Trophoblast cell (in vitro differentiated cells and primary cell): Measurements from ENCODE around the gene WNT6.

Source experiments
- DNase-seq, 2 donors: peaks; one replicate each; pipeline ENCODE4 v3.0.0-alpha.2; 2016
- H2AFZ ChIP-seq: 2 replicates; pipeline ENCODE4 v1.6.1; 2013; ENCODE audit warnings: low read length, moderate library complexity, mild to moderate bottlenecking; ENCODE audit not compliant: insufficient read depth, poor library complexity
- H2AK5ac ChIP-seq: 2 replicates; pipeline ENCODE4 v1.6.1; 2013; ENCODE audit warnings: mild to moderate bottlenecking, low read length
- H2BK120ac ChIP-seq: 2 replicates; pipeline ENCODE4 v1.6.1; 2013; ENCODE audit warnings: low read length, mild to moderate bottlenecking, moderate library complexity; ENCODE audit not compliant: insufficient read depth, poor library complexity
- H2BK12ac ChIP-seq: 2 replicates; pipeline ENCODE4 v1.6.1; 2013; ENCODE audit warnings: mild to moderate bottlenecking, low read length, moderate library complexity
- H2BK5ac ChIP-seq: 2 replicates; pipeline ENCODE4 v1.6.1; 2013; ENCODE audit warnings: low read length, low read depth, moderate library complexity, mild to moderate bottlenecking; ENCODE audit not compliant: poor library complexity
- H3K14ac ChIP-seq: 2 replicates; pipeline ENCODE4 v1.6.1; 2013; ENCODE audit warnings: mild to moderate bottlenecking, low read length
- H3K18ac ChIP-seq: 2 replicates; pipeline ENCODE4 v1.6.1; 2013; ENCODE audit warnings: mild to moderate bottlenecking, low read length
- H3K23ac ChIP-seq: 2 replicates; pipeline ENCODE4 v1.6.1; 2013; ENCODE audit warnings: low read length
- H3K27ac ChIP-seq: 2 replicates; pipeline ENCODE4 v1.5.1; 2013; ENCODE audit warnings: low read depth, mild to moderate bottlenecking, inconsistent platforms, low read length, moderate library complexity
- H3K27me3 ChIP-seq: 2 replicates; pipeline ENCODE4 v1.6.1; 2013; ENCODE audit warnings: inconsistent platforms, mild to moderate bottlenecking, low read length, moderate library complexity; ENCODE audit not compliant: insufficient read depth
- H3K36me3 ChIP-seq, 2 experiments: 1 replicate in 1 of 2; 2 replicates in 1 of 2; pipeline ENCODE4 v1.6.1; 2013; ENCODE audit warnings: low read length in 2 of 2, mild to moderate bottlenecking in 2 of 2, moderate library complexity in 1 of 2; ENCODE audit not compliant: insufficient read depth in 2 of 2, control insufficient read depth in 1 of 2
- H3K4ac ChIP-seq: 2 replicates; pipeline ENCODE4 v1.6.1; 2013; ENCODE audit warnings: low read depth, mild to moderate bottlenecking, low read length, moderate library complexity
- H3K4me1 ChIP-seq, 2 experiments: 1 replicate in 1 of 2; 2 replicates in 1 of 2; pipeline ENCODE4 v1.6.1; 2013; ENCODE audit warnings: low read length in 2 of 2, mild to moderate bottlenecking in 2 of 2, moderate library complexity in 1 of 2; ENCODE audit not compliant: insufficient read depth in 2 of 2, control insufficient read depth in 1 of 2
- H3K4me2 ChIP-seq: 2 replicates; pipeline ENCODE4 v1.6.1; 2013; ENCODE audit warnings: inconsistent platforms, mild to moderate bottlenecking, low read length, moderate library complexity
- H3K4me3 ChIP-seq: 2 replicates; pipeline ENCODE4 v1.5.1; 2013; ENCODE audit warnings: mild to moderate bottlenecking, low read depth, low read length, inconsistent platforms
- H3K79me1 ChIP-seq: one replicate; pipeline ENCODE4 v1.6.1; 2013; ENCODE audit warnings: low read length
- H3K79me2 ChIP-seq: 2 replicates; pipeline ENCODE4 v1.6.1; 2013; ENCODE audit warnings: low read length, mild to moderate bottlenecking; ENCODE audit not compliant: control insufficient read depth, insufficient read depth, poor library complexity
- H3K9ac ChIP-seq: 2 replicates; pipeline ENCODE4 v1.6.1; 2013; ENCODE audit warnings: mild to moderate bottlenecking, low read length
- H3K9me3 ChIP-seq: 2 replicates; pipeline ENCODE4 v1.6.1; 2013; ENCODE audit warnings: low read depth, mild to moderate bottlenecking, control low read depth, inconsistent platforms, low read length; ENCODE audit not compliant: insufficient read depth
- H4K12ac ChIP-seq: 2 replicates; pipeline ENCODE4 v1.6.1; 2013; ENCODE audit warnings: low read depth, mild to moderate bottlenecking, low read length, moderate library complexity
- H4K8ac ChIP-seq: 2 replicates; pipeline ENCODE4 v1.6.1; 2013; ENCODE audit warnings: low read depth, mild to moderate bottlenecking, low read length, moderate library complexity
- H4K91ac ChIP-seq: one replicate; pipeline ENCODE4 v1.6.1; 2013; ENCODE audit warnings: low read depth, mild to moderate bottlenecking, low read length, moderate library complexity
- WGBS: extraction: QIAGEN DNeasy Blood & Tissue Kit; methylation state at CpG from one replicate; pipeline ENCODE4 v1.1.7; 2013; ENCODE audit warnings: missing lambda C conversion rate; ENCODE audit not compliant: insufficient read length, insufficient coverage; ENCODE audit errors: extremely low coverage; 5-methylcytosine and 5-hydroxymethylcytosine counted together

WNT6 gene

DNA sequence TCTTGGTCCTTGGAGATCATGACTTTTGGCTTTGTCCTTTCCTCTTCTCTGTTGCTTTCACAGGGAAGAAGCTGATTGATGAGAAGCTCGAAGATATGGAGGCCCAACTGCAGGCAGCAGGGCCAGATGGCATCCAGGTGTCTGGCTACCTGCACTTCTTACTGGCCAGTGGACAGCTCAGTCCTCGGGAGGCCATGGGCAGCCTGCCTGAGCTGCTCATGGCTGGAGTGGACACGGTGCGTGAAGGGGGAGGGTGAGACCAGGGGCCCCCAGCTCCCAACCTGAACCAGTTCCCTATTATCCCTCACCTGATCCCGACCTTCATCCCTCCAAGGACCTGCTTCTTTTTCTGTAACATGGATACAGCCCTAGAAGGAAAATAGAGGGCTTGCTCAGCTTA, 46.7 kb upstream of the WNT6 start:
- DNase-seq: no peak
- Histone ChIP-seq H3K18ac (no peak overlapping the region), H2AFZ (no peak overlapping the region), H2BK12ac (no peak overlapping the region), H3K4me2 (no peak overlapping the region), H3K9me3 (no peaks in the 10 kb centered on the region), H3K79me1 (no peaks in the 10 kb centered on the region), H3K79me2 (no peaks in the 10 kb centered on the region), H3K27ac (no peak overlapping the region), H3K4me1 (no peaks in the 10 kb centered on the region), H4K91ac (no peak overlapping the region), H4K12ac (no peak overlapping the region), H2BK5ac (no peak overlapping the region), H3K4me3 (no peak overlapping the region), H3K9ac (no peak overlapping the region), H3K27me3 (no peaks in the 10 kb centered on the region), H3K14ac (no peak overlapping the region), H3K36me3 (no peaks in the 10 kb centered on the region), H3K4ac (no peak overlapping the region), H2BK120ac (no peak overlapping the region), H3K23ac (no peak overlapping the region), H4K8ac (no peak overlapping the region), H2AK5ac (no peak overlapping the region)
- no CpG with 5 or more reads among the region's 5 CpGs for WGBS

DNA sequence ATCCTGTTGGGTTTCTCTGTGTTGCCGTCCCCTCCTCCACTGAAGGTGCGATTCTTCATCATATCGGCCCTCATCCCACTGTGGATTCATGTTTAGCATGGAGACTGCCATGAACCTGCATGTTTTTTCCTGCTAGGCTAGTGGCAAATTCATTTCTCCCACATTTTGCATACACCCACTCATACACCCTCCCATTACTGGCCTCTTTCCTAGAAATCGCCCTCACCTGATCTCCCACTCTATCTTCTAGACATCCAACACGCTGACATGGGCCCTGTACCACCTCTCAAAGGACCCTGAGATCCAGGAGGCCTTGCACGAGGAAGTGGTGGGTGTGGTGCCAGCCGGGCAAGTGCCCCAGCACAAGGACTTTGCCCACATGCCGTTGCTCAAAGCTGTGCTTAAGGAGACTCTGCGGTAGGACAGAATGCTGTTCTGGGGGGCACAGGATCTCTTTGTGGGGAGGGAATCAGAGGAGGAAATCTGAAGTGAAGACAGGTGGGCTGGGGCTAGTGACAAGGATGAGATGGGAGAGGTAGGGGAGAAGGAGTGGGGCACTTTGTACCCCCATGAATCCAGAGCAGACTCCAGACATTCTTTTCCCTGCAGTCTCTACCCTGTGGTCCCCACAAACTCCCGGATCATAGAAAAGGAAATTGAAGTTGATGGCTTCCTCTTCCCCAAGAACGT, 45.7 kb upstream of the WNT6 start:
- H3K14ac ChIP-seq: no peak overlapping the region
- H2BK120ac ChIP-seq: no peak overlapping the region
- no CpG with 5 or more reads among the region's 11 CpGs for WGBS

DNA sequence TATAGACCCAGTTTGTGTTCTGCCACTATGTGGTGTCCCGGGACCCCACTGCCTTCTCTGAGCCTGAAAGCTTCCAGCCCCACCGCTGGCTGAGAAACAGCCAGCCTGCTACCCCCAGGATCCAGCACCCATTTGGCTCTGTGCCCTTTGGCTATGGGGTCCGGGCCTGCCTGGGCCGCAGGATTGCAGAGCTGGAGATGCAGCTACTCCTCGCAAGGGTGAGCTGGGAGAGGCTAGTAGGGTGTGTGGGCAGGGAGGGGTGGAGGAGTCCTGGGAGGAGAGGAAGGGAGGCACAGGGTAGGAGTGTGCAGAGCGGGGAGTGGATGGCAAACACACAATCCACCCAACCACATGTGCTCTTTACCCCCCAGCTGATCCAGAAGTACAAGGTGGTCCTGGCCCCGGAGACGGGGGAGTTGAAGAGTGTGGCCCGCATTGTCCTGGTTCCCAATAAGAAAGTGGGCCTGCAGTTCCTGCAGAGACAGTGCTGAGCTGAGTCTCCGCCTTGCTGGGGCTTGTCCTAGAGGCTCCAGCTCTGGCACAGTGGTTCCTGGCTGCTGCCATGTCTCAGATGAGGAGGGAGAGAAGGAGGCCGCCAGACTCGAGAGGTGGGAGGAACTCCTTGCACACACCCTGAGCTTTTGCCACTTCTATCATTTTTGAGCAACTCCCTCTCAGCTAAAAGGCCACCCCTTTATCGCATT, 44.9 kb upstream of the WNT6 start:
- Histone ChIP-seq H4K91ac (no peak overlapping the region), H3K36me3 (no peaks in the 10 kb centered on the region), H3K27me3 (no peaks in the 10 kb centered on the region), H2BK120ac (no peak overlapping the region), H2AFZ (no peak overlapping the region), H3K14ac (no peak overlapping the region), H2BK12ac (no peak overlapping the region), H3K18ac (no peak overlapping the region), H3K79me1 (no peaks in the 10 kb centered on the region), H3K9ac (no peak overlapping the region), H3K4me3 (no peak overlapping the region), H2AK5ac (no peak overlapping the region), H3K4me1 (no peaks in the 10 kb centered on the region), H3K4me2 (no peak overlapping the region), H3K79me2 (no peaks in the 10 kb centered on the region), H4K12ac (no peak overlapping the region), H4K8ac (no peak overlapping the region), H3K9me3 (no peaks in the 10 kb centered on the region), H2BK5ac (no peak overlapping the region), H3K27ac (no peak overlapping the region), H3K4ac (no peak overlapping the region), H3K23ac (no peak overlapping the region)
- no peak for DNase-seq
- WGBS: no CpG with 5 or more reads among the region's 13 CpGs

More for the DNA sequence above, 45.7 kb upstream of the WNT6 start:
- Histone ChIP-seq H3K27ac (no peak overlapping the region), H4K91ac (no peak overlapping the region), H3K23ac (no peak overlapping the region), H3K9me3 (no peaks in the 10 kb centered on the region), H2BK12ac (no peak overlapping the region), H4K12ac (no peak overlapping the region), H3K27me3 (no peaks in the 10 kb centered on the region), H2AK5ac (no peak overlapping the region), H4K8ac (no peak overlapping the region), H2AFZ (no peak overlapping the region), H2BK5ac (no peak overlapping the region), H3K4me1 (no peaks in the 10 kb centered on the region), H3K9ac (no peak overlapping the region), H3K79me1 (no peaks in the 10 kb centered on the region), H3K4ac (no peak overlapping the region), H3K36me3 (no peaks in the 10 kb centered on the region), H3K79me2 (no peaks in the 10 kb centered on the region), H3K18ac (no peak overlapping the region), H3K4me2 (no peak overlapping the region), H3K4me3 (no peak overlapping the region)
- no peak for DNase-seq

DNA sequence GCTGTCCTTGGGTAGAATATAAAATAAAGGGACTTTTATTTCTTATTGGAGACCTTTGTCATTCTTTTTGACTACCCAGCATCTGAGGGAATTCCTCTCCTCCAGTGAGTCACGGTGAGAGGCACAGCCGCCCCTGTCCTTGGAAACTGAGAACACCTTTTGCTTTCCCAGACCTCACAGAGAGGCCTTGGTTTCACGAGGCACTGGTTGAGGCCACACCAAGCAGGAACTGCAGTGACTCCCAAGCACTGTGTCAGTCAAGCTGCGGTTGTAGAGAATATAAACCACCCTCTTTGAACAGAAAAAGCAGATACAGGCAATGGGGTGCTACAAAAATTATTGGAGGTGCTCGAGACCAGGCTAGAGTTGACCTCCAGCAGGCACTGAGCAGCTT, 44.4 kb upstream of the WNT6 start:
- Histone ChIP-seq H2AK5ac (no peak overlapping the region), H3K4ac (no peak overlapping the region), H3K14ac (no peak overlapping the region), H3K27me3 (no peaks in the 10 kb centered on the region), H3K4me1 (no peaks in the 10 kb centered on the region), H2BK5ac (no peak overlapping the region), H3K79me1 (no peaks in the 10 kb centered on the region), H2AFZ (no peak overlapping the region), H3K36me3 (no peaks in the 10 kb centered on the region), H3K79me2 (no peaks in the 10 kb centered on the region), H2BK12ac (no peak overlapping the region), H4K91ac (no peak overlapping the region), H2BK120ac (no peak overlapping the region), H3K9ac (no peak overlapping the region), H3K23ac (no peak overlapping the region), H3K4me2 (no peak overlapping the region), H3K9me3 (no peaks in the 10 kb centered on the region), H3K27ac (no peak overlapping the region), H4K12ac (no peak overlapping the region), H3K18ac (no peak overlapping the region), H3K4me3 (no peak overlapping the region), H4K8ac (no peak overlapping the region)
- WGBS: no CpG with 5 or more reads among the region's 5 CpGs
- no peak for DNase-seq
